ENCODE results near the gene PAN3. TPM values are rescaled to one million over a fixed set of nuclear protein-coding genes. Genes with fewer than 3 reads are reported as not detected.

Gene PAN3
- total and polyA plus RNA-seq, 4 donors: 10.3 to 65.4 (median 23.5) TPM

GRCh38 chr13:28120317-28120716 is 18.0 kb upstream of the PAN3 start:
- H3K9me3 ChIP-seq (ENCODE audit: control insufficient read depth in 4 of 4, insufficient read depth in 3 of 4, low read length in 3 of 4): no peaks in the 10 kb centered on the region
- H3K27me3 ChIP-seq (ENCODE audit: control insufficient read depth in 3 of 3, insufficient read depth in 3 of 3, low read length in 2 of 3): no peaks in the 10 kb centered on the region
- H3K36me3 ChIP-seq (ENCODE audit: control insufficient read depth in 4 of 4, insufficient read depth in 4 of 4, low read length in 4 of 4): no peaks in the 10 kb centered on the region
- no peaks in the 10 kb centered on the region for H3K4me1 ChIP-seq (ENCODE audit: control insufficient read depth in 5 of 5, insufficient read depth in 5 of 5, low read length in 5 of 5)
- ATAC-seq (ENCODE audit: insufficient read depth, low FRiP score): no peak
- no peak overlapping the region for H3K9ac ChIP-seq (ENCODE audit: insufficient read depth in 1 of 2, low read length in 2 of 2)
- no peak overlapping the region for H3K4me3 ChIP-seq
- no peak overlapping the region for H3K27ac ChIP-seq (ENCODE audit: low read depth in 1 of 2, low read length in 1 of 2)
- TF ChIP-seq CTCF (IDR thresholded peaks at IDR 0.05; ENCODE audit: control extremely low read depth, extremely low read depth): no peak
- DNase-seq: no peak

- ATAC-seq (ENCODE audit: insufficient read depth, low FRiP score) (no peak), DNase-seq (no peak)
- Histone ChIP-seq H3K9me3 (ENCODE audit: control insufficient read depth in 4 of 4, insufficient read depth in 3 of 4, low read length in 3 of 4) (no peaks in the 10 kb centered on the region), H3K4me3 (no peak overlapping the region), H3K4me1 (ENCODE audit: control insufficient read depth in 5 of 5, insufficient read depth in 5 of 5, low read length in 5 of 5) (no peaks in the 10 kb centered on the region), H3K9ac (ENCODE audit: insufficient read depth in 1 of 2, low read length in 2 of 2) (no peak overlapping the region), H3K36me3 (ENCODE audit: control insufficient read depth in 4 of 4, insufficient read depth in 4 of 4, low read length in 4 of 4) (no peaks in the 10 kb centered on the region), H3K27ac (ENCODE audit: low read depth in 1 of 2, low read length in 1 of 2) (no peak overlapping the region), H3K27me3 (ENCODE audit: control insufficient read depth in 3 of 3, insufficient read depth in 3 of 3, low read length in 2 of 3) (no peaks in the 10 kb centered on the region)
- no peak for TF ChIP-seq CTCF (IDR thresholded peaks at IDR 0.05; ENCODE audit: control extremely low read depth, extremely low read depth)
- 94 to 96% methylated on average over 8 of the region's 8 CpGs for WGBS, 2 donors
Observed at GRCh38 chr13:28121224-28121623, 17.1 kb upstream of the PAN3 start.

- Histone ChIP-seq H3K9me3 (ENCODE audit: control insufficient read depth in 4 of 4, insufficient read depth in 3 of 4, low read length in 3 of 4) (no peaks in the 10 kb centered on the region), H3K36me3 (ENCODE audit: control insufficient read depth in 4 of 4, insufficient read depth in 4 of 4, low read length in 4 of 4) (no peaks in the 10 kb centered on the region), H3K27ac (ENCODE audit: low read depth in 1 of 2, low read length in 1 of 2) (no peak overlapping the region), H3K4me1 (ENCODE audit: control insufficient read depth in 5 of 5, insufficient read depth in 5 of 5, low read length in 5 of 5) (peaks cover 0 to 4% (median 0%) of the 10 kb centered on the region in 5 donors), H3K4me3 (no peak overlapping the region), H3K9ac (ENCODE audit: insufficient read depth in 1 of 2, low read length in 2 of 2) (no peak overlapping the region), H3K27me3 (ENCODE audit: control insufficient read depth in 3 of 3, insufficient read depth in 3 of 3, low read length in 2 of 3) (no peaks in the 10 kb centered on the region)
- ATAC-seq (ENCODE audit: insufficient read depth, low FRiP score): no peak
- DNase-seq: no peak
- no peak for TF ChIP-seq CTCF (IDR thresholded peaks at IDR 0.05; ENCODE audit: control extremely low read depth, extremely low read depth)
Observed at GRCh38 chr13:28128030-28128429, 10.3 kb upstream of the PAN3 start.

GRCh38 chr13:28128926-28129325 is 9.4 kb upstream of the PAN3 start:
- no peaks in the 10 kb centered on the region for H3K36me3 ChIP-seq (ENCODE audit: control insufficient read depth in 4 of 4, insufficient read depth in 4 of 4, low read length in 4 of 4)
- H3K27ac ChIP-seq (ENCODE audit: low read depth in 1 of 2, low read length in 1 of 2): no peak overlapping the region
- H3K27me3 ChIP-seq (ENCODE audit: control insufficient read depth in 3 of 3, insufficient read depth in 3 of 3, low read length in 2 of 3): no peaks in the 10 kb centered on the region
- no peak for ATAC-seq (ENCODE audit: insufficient read depth, low FRiP score)
- no peak for TF ChIP-seq CTCF (IDR thresholded peaks at IDR 0.05; ENCODE audit: control extremely low read depth, extremely low read depth)
- no peak overlapping the region for H3K9ac ChIP-seq (ENCODE audit: insufficient read depth in 1 of 2, low read length in 2 of 2)
- no peak for DNase-seq
- no peaks in the 10 kb centered on the region for H3K9me3 ChIP-seq (ENCODE audit: control insufficient read depth in 4 of 4, insufficient read depth in 3 of 4, low read length in 3 of 4)
- no peak overlapping the region for H3K4me3 ChIP-seq
- peaks cover 0 to 4% (median 0%) of the 10 kb centered on the region in 5 donors for H3K4me1 ChIP-seq (ENCODE audit: control insufficient read depth in 5 of 5, insufficient read depth in 5 of 5, low read length in 5 of 5)

Data from lung (tissue), 12 donors.